ENCODE measurements around the gene SCAMP1.

SCAMP1 gene

GRCh38 chr5:78326930-78327329, 33.5 kb upstream of the SCAMP1 start:
- in situ Hi-C loops (cut with HindIII; ENCODE audit: low pct_ligation_motif_present, low sequenced_read_pairs), result no loop called here
- H3K4me3 ChIP-seq (ENCODE audit: low read depth, low read length), result no peak overlapping the region
- H3K27me3 ChIP-seq (replicated peaks), result no peaks in the 10 kb centered on the region
- no peaks in the 10 kb centered on the region for H3K36me3 ChIP-seq (replicated peaks)
- TF ChIP-seq, protein P1, sequence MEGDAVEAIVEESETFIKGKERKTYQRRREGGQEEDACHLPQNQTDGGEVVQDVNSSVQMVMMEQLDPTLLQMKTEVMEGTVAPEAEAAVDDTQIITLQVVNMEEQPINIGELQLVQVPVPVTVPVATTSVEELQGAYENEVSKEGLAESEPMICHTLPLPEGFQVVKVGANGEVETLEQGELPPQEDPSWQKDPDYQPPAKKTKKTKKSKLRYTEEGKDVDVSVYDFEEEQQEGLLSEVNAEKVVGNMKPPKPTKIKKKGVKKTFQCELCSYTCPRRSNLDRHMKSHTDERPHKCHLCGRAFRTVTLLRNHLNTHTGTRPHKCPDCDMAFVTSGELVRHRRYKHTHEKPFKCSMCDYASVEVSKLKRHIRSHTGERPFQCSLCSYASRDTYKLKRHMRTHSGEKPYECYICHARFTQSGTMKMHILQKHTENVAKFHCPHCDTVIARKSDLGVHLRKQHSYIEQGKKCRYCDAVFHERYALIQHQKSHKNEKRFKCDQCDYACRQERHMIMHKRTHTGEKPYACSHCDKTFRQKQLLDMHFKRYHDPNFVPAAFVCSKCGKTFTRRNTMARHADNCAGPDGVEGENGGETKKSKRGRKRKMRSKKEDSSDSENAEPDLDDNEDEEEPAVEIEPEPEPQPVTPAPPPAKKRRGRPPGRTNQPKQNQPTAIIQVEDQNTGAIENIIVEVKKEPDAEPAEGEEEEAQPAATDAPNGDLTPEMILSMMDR (IDR thresholded peaks at IDR 0.05; ENCODE audit: low read depth, low read length, missing control alignments), result no peak
- no peak overlapping the region for H3K27ac ChIP-seq
- DNase-seq, result no peak

DNA sequence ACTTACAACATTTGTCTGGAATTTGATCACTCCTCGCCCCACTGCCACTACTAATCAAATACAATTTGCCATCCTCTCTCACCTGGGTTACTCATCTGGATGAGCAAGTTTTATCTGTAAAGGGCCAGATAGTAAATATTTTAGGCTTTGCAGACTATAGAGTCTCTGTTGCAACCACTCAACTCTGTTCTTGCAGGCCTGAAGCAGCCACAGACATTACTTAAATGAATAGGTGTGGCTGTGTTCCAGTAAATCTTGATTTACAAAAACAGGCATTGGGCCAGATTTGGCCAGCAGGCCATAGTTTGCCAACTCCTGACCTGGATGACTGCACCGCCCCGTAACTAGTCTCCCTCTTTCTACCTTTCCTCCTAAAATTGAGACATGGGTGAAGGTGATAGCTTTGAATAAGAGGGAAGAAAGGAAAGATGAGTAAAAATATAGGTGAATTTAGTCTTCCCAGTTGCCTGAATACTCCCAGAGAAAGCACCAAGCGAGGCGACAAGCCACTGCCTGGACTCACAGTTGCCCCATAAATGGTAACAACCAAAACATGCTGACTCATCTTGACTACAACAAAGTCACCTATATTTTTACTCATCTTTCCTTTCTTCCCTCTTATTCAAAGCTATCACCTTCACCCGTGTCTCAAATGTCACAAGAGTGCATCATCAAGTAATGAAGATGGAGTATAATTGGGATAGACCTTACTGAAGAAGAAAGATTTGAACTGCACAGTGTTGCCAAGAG, 32.5 kb upstream of the SCAMP1 start:
- DNase-seq, result no peak
- Histone ChIP-seq H3K4me3 (ENCODE audit: low read depth, low read length) (no peak overlapping the region), H3K27ac (no peak overlapping the region), H3K27me3 (replicated peaks) (no peaks in the 10 kb centered on the region), H3K36me3 (replicated peaks) (no peaks in the 10 kb centered on the region)
- in situ Hi-C loops (cut with HindIII; ENCODE audit: low pct_ligation_motif_present, low sequenced_read_pairs), result no loop called here
- TF ChIP-seq, protein P1 (IDR thresholded peaks at IDR 0.05; ENCODE audit: low read depth, low read length, missing control alignments), result no peak

DNA sequence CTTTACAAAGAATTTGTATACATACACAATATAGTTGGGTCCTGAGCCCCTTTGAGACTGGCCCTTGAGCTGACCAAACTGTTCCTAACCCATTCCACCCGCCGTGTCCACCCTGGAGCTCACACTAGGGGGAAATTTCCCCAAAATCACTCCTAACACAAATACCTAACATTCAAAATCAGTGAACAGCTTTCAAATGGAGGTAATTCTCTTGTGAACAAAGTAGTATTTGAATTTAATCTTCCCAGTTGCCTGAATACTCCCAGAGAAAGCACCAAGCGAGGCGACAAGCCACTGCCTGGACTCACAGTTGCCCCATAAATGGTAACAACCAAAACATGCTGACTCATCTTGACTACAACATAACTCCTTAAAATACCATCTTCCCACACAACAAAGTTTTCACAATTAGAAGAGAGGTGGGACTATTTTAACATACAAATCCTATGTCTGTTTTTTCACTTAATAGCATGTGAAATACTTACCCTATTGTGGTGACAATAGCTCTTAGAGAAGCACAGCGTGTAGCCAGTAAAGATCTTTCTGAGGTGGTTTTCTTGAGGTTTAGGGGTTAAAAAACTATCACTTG, 31.7 kb upstream of the SCAMP1 start:
- TF ChIP-seq, protein P1 (IDR thresholded peaks at IDR 0.05; ENCODE audit: low read depth, low read length, missing control alignments), result no peak
- no peak for DNase-seq
- Histone ChIP-seq H3K27ac (no peak overlapping the region), H3K4me3 (ENCODE audit: low read depth, low read length) (no peak overlapping the region), H3K27me3 (replicated peaks) (no peaks in the 10 kb centered on the region), H3K36me3 (replicated peaks) (no peaks in the 10 kb centered on the region)
- in situ Hi-C loops (cut with HindIII; ENCODE audit: low pct_ligation_motif_present, low sequenced_read_pairs), result no loop called here

GRCh38 chr5:78331523-78332080, 28.8 kb upstream of the SCAMP1 start:
- in situ Hi-C loops (cut with HindIII; ENCODE audit: low pct_ligation_motif_present, low sequenced_read_pairs), result no loop called here
- TF ChIP-seq, protein P1 (IDR thresholded peaks at IDR 0.05; ENCODE audit: low read depth, low read length, missing control alignments), result no peak
- DNase-seq, result no peak
- H3K27ac ChIP-seq, result no peak overlapping the region
- H3K27me3 ChIP-seq (replicated peaks), result no peaks in the 10 kb centered on the region
- no peak overlapping the region for H3K4me3 ChIP-seq (ENCODE audit: low read depth, low read length)
- no peaks in the 10 kb centered on the region for H3K36me3 ChIP-seq (replicated peaks)

DNA sequence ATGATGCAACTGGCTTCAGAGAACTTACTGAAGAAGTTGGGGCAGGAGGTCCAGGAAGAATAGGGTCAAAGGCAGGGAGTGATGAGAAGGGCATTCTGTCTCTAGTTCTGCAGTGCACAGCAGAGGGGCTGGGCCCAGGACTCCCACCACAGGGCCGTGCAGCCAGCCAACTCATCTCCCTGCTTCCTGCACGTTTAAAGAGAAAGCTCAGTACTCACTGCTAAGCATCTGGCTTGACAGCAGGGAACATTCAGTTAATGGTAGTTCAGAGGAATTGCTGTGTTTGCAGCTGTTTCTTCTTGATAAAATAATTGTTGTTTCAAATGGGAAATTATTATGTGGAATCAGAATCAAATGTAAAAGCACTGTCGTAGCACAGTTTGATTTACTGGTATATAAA, 25.6 kb upstream of the SCAMP1 start:
- Histone ChIP-seq H3K27ac (no peak overlapping the region), H3K36me3 (replicated peaks) (no peaks in the 10 kb centered on the region), H3K4me3 (ENCODE audit: low read depth, low read length) (no peak overlapping the region), H3K27me3 (replicated peaks) (no peaks in the 10 kb centered on the region)
- TF ChIP-seq, protein P1 (IDR thresholded peaks at IDR 0.05; ENCODE audit: low read depth, low read length, missing control alignments), result no peak
- no peak for DNase-seq
- in situ Hi-C loops (cut with HindIII; ENCODE audit: low pct_ligation_motif_present, low sequenced_read_pairs), result no loop called here
